Left hindlimb (tissue), 1 donor: ENCODE results near the gene TP63.

Experiments used
- DNase-seq: peaks from one replicate; pipeline ENCODE4 v3.0.0-alpha.2; 2018

The TP63 gene

DNA sequence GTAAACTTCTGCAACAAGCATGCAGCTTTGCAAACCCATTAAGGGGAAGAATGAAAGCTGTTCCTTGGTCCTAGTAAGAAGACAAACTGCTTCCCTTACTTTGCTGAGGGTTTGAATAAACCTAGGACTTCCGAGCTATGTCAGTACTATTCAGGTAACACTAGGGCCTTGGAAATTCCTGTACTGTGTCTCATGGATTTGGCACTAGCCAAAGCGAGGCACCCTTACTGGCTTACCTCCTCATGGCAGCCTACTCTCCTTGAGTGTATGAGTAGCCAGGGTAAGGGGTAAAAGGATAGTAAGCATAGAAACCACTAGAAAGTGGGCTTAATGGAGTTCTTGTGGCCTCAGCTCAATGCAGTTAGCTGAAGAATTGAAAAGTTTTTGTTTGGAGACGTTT, 265.3 kb downstream of the TP63 start:
- no peak for DNase-seq

DNA sequence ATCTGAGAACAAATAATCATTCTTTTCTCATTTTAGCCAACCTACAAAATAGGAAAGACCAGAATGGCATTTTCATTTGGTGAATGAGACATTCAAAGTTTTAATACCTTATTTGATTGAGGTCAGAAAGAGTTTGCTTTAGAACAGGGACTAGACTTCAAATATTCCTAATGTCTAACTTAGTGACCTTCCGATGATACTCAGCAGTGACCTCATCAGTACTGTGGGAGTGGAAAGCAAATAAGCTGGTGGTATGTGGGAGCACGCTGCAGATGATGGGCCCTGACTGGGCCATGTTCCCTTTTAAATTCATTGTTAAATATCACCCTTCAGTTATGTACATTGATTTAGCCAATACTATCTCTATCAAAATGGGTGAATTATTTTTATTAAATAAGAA, 266.2 kb downstream of the TP63 start:
- no peak for DNase-seq

DNA sequence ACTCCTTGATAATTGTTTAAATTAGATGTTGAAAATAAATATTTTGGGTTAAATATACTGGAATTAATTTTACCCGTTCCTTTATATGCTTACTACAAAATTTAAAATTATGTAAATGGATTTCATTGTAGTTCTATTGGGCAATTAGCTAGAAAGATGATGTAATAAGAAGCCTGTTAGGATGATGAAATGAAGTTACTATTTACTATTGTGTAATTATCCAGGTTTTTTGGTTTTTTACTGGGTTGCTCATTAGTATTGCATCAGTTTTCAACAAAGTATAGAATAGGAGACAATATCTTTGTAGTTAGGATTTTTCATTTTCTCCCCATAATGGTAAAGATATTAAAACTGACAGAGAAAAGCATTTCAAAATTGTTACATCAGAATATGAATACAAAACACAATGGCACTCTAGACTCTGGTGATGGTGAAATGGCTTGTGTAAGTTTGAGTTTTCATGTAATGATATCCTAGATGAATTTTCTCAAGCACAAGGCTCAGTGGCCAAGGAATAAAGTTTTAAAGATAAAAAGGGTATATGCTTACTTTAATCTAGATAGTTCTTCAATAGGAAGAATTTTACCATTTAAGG, 267.5 kb downstream of the TP63 start:
- DNase-seq = no peak

DNA sequence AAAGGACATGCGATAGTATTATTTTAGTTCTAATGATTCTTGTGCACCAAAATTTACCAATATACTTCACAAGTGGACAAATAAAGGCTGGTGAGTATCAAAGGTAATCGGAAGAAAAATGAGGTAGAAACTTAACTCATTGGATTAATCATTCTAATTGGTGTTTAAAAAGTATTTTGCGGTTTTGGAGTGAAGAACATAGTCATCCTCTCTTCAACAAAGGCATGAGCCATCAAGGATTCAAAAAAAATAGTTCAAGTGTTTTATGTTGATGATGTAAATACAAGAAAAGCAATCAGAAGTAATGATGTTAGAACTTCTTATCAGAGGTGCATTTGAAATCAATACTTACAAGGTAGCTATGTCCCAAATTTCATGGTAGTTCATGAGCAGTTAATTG, 268.0 kb downstream of the TP63 start:
- no peak for DNase-seq

DNA sequence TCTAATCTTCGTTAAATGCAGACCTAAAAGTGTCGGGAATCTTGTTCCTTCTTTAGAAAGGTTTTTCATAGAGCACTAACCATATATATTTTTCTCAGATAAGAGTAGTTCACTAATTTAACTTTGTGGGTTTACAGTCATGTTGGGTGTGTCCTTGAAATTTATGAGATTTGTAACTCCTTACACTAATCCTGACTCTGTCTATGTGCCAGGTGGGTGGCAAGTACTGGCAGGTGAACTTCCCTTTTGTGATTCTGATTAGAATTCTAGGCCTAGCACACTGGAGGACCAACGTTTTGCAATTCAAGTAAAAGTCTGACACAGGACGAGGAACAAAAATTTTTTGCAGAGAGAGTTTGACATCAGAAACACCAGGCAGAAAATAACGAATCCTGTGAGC, 269.4 kb downstream of the TP63 start:
- no peak for DNase-seq

DNA sequence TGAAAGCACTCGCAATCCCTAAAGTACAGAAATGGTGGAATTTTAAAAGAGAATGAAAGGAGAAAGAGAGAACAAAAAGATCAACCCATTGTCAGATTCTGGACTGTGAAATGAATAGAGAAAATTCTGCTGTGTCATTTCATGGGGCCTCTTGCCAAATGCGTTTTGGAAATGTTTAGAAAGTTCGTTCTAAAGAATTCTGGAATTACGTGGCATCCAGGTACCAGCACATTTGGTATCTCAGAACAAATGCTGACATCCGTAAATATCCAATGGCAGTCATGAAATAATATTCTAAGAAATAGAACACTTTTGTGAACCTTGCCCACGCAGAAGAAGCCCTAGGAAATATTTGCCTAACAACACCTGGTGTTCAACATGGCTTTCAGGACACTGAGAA, 270.3 kb downstream of the TP63 start:
- no peak for DNase-seq

DNA sequence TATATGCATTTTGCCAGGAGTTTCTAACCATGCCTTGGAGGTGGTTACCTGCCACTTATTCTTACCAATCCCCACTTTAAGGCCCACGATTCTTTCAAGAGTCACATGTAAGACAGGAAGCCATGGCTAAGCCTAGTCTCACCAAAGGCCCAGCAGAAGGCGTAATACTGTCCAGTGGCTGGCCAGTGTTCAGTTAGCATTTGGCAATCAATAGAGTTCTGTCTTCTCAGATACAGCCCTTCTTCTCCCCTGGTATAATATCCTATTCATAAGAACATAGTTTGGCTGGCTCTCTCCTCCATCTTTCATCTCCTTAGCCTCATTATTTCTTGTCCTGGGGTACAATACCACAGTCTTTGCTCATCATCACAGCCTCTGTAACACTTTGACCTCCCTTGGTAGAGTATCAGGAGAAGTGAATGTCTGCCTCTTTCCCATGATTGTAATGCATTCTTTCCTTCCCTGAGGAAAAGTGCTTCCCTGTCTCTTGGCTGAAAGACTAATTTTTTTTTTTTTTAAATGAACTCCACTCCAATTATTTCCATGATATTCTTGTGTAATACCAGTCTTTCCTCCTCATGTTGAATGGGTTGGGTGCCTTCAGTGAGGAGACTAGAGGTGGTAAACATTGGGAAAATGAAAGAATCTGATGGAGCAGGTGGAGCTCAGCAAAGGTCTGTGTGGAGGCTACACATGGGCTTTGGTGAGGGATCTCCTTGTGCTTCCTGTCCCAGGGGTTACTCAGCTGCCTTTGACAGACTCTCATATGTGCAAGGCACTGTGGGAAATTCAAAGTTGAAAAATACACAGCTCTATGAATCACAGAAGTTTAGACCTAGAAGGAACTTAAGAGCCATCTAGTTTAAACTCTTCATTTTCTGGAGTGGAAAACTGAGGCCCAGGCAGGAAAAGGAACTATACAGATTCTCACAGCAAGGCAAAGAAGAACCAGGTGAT, 271.3 kb downstream of the TP63 start:
- no peak for DNase-seq

DNA sequence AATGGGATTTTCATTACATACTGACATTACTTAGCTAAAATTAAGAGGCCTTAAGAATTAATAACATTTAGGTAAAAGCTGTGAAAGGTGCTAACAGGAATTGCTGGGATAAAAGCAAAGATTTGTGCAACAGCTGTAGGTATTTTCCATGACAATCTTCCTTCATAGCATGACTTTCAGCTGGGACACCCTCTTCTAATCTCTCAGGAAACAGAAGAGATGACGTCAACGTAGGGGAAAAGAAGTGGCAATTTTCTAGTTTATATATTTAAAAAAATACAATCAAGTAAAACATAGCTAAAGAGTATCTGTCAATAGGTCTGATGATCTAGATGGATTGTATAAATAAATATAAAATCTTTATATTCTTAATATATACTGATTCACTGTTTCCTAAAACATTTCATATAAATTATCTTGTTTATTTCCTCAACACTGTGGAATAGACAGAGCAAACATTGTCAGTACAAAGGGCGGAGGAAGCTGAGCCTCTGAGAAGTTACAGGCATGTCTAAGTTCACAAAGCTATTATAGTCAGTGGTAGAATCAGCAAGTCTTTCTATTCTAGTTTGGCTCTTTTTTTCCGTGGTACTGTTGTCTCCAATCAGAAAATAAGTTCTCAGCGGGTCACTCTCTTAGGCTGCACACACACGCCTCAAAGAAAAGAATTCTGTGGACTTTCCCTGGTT, 272.5 kb downstream of the TP63 start:
- no peak for DNase-seq

DNA sequence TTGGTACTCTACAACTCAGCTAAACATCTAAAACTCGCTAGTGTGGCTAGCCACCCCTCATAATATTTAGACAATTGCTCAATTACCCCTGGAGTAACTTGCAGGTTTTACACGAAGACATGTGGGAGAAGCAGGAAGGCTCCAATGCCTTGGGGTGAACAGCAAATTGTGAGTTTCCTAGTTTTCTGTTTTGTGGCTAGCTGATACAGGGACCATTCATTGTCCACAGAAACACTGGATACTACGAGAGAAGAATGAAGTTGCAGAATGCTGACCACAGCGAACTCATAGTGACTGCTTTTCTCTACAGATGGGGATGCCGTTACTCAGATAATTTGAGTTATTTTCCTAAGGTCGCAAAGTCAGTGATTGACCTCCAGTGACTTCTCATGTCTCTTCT, 276.6 kb downstream of the TP63 start:
- no peak for DNase-seq

DNA sequence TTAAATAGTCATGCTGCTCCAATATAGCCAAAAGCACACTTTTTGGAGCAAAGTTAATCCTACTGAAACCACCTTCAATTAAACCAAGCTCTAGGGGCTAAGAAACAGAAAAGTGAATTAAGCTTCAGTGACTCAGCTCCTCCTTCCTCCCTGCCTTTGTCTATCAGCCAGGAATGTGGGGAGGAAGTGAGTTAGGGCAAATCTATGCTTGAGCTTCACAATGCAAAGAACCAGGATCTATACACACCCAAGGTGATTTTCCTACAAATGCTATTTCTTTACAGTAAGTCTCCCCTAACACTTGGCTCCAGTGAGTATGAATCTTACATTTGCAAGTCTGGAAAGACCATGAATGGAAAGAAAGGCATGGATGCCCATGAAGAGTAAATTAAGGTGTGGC, 277.5 kb downstream of the TP63 start:
- DNase-seq = no peak

DNA sequence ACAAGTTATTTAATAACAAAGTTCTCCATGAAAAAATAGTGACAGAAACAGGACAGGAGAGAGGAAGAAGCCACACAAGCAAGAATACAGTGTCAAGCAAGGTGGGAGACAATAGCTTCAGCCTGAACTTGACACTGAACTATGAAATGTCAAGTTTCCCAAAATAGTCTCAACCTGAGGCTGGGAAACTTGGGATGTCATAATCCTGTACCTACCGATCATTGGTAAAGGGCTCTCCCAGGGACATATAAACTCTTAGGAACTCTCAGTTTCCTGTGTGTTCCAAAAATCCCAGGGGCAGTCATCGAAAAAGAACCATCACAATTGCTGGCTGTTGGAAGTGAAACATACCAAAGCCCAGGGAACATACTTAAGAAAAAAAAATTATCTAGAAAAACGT, 277.9 kb downstream of the TP63 start:
- no peak for DNase-seq

DNA sequence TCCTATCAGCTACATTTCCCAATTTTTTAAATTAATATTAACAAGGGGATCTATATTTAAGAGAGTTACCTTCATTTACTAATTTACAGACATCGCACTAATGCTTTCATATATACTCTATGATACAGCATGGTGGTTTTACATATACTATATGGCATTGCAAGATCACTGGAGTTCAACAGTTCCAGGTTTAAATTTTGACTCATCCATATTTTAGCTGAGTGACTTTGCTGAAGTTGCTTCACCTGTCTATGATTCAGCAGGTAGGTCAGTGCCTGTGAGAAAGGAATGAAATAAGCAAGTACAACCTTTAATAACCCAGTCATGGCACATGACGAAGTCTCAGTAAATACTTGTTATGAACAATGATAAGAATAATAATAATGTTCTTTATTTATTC, 278.4 kb downstream of the TP63 start:
- no peak for DNase-seq

DNA sequence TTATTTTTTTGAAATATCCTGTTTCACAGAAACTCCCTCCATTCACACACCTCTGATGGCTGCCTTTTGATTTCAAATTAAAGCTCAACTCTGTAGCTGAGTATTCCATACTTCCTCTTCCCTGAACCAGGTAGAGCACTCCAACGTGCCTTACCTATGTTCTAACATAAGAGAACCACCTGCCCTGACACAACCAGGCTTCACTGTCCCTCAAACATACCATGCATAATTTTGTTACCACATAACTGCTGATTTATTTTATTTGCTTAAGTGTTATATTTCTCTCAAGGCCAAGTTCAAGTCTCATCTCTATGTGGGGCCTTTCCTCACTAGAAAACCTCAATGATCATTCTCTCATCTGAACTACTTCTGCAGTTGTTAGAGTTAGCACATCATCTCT, 279.8 kb downstream of the TP63 start:
- no peak for DNase-seq

DNA sequence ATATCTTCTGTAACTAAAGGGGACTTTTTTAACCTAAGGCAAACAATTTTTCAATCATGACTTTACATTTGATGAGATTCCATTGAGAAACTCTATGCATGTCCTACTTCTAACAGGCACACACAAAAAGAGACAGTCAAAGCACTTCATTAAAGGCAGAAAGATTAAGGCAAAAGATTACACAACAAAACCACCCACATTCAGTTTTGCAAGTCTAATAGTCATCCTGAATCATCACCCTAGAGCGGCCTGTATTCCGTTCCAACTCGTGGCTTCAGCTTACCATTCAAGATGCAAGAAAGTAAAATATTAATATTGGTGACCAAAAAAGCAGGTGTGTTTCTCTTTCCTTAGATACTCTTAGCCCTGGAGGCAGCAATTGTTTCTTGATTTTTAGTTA, 283.6 kb downstream of the TP63 start:
- no peak for DNase-seq

DNA sequence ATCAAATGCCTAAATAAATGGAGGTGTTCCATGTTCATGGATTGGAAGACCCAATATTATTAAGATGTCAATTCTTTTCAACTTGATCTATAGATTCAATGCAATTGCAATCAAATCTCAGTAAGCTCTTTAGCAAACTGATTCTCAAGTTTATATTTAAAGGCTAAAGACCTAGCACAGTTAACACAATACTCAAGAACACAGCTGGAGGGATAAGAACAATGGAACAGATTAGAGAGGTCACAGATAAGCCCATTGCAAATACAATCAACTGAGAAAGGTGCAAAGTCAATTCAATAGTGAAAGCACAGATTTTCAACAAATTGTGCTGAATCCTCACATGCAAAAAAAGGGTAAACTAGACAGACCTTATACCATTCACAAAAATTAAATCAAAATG, 290.6 kb downstream of the TP63 start:
- DNase-seq = no peak

DNA sequence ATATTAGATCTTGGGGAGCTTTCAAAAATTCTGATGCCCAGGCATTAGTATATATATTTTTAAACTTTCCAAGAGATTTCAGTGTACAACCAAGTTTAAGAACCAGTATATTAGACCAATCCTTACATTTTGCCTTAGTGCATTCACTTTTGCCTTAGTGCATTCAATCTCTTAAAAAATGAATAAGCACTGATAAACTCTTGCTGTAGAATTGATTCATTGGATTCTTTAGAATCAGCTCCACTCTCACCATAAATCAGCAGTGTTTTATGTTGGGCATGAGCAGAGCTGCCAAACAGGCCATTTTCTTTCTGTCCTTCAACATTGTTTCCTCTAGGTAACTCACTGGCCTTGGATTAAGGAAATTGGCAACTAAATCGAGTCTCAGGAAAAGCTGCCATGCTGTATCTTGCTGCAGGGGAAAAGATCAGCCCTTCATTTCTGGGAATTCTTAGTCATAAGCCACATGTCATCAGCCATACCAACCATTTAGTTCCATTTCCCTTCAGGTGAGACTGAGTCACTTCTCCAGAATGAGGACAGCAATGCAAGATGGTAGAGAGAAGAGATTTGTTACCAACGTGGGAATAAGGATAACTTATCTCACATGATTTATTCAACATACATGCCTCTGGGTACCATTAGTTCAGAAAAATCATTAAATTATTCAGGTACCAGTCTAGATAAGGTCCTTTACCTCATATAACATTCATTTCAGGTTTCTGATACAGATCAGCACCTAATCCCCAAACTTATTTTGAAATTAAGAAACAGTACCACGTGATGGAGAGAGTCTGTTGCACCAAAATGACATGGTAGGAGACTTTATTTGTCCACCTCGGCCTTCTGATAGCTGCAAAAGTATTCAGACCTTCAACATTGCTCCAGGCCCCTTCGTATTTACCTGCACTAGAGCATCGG, 297.0 kb downstream of the TP63 start:
- DNase-seq = no peak

DNA sequence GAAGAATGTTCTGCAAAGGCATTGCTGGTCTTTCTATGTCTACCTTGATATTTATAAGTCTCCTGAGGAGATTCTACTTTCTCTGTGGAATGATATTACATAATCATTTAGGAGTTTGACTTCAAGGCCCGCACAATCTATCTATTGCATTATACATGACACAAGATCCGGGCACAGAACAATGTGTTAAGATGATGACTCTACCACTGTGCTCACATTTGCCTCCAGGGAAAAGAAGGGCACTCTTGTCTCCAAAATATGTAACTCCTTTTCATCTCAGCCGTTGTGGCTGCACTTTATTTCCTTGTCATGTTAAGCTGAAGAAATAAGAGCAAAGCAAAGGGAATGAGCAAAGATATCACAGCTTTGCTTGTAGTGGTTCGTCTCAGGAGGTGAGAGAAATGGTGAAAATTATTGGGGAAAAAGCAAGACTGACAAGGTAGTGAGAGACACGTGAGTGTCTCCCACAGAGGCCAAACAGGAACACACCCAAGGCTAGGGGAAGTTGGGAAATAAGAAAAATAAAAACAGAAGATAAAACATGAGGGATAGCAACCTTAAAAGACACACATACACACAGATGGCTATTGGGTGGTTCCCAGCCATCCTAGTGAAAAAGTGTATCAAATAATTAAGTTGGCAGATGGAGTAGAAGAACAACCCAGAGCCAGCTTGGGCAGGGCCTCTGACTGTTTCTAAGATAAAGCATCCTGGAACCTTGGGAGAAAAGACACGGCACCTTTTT, 305.2 kb downstream of the TP63 start:
- no peak for DNase-seq

DNA sequence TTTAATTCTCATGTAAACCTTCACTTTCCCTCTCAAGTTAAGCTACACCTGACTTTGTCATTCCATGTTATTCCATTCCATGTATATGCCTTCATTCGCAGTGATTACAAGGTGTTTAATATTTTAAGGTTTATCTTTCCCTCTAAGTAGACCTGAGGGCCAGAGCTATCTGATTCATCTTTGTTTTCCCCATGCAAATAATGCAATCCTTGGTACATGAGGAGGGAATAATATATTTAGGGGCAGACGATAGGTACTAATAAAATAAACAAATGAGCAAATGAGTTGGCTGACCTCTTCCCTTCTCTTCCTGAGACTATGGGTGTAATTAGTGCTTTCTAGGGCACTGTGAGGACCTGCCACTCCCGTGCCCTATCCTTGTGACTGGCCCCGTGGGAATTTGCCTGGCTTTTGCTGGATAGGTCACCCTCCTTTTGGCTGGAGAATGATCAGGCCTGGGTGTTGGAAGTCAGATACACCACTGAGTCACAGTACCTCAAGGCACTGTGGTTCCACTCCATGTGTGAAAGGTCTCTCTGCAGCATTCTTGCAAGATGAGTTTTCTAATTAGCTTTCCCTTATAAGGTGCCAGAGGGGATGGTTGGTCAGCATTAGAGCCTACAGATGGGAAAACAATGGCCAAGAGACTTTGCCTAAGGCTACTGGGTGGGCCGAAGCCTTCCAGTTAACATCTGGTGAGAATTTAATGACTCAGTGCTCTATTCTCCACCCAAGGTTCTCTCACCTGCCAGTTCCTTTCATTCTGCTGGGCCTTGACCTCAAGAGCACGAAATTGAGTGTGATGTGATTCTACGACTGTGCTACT, 306.3 kb downstream of the TP63 start:
- DNase-seq = no peak

DNA sequence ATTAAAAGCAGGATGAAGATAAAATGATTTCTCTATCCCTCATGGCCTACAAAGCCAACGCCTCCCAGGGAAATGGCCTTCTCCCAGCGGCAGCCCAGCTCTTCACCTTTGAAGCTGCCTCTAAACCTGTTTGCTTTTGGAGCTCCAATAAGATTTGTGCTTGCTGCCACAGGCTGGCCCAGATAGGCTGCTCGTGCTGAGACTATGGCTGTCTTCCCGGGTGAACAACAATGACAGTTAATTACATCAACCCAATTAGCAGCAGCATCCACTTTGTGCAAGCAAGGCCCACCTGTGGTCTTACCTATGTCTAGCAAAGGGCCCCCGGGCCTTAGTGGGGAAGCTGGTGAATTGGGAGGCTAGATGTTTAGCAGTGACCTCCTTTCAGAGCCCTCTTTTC, 309.9 kb downstream of the TP63 start:
- no peak for DNase-seq

DNA sequence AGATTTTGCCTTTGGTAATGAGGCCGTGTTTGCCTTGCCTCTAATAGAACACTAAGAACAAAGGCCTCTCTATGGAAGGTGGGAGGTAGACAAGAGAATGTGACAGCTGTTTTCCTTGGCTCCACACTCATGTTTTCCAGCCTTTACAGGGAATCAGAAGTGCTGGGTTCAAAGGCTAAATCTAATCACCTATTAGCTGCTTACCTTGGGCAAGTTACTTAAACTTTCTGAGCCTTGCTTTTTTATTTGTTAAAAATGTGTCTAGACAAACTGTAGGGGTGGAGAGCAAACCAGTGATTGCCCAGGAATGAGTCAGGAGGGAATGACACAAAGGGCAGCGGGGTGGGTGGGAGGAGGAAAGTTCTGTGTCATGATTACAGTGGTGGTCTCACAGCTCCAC, 310.5 kb downstream of the TP63 start:
- DNase-seq = no peak

DNA sequence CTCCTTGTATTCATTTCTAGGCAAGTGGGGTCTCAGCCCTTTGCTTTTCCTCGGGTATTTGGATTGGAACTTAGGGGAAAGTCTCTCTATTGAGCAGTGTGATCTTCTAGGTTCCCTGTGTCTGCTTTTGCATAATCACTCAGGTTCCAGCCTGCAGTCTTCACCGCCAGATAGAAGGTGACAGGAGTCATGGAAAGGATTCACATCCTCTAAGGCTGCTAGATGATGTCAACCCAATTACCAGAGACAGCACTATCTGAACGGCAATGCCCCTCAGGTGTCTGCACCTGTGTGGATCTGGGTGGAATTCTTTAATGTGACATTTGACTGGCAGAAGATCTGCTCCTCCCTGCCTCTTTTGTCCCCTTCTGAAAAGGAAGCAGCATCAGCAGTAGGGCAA, 311.8 kb downstream of the TP63 start:
- DNase-seq = no peak
